ENCODE measurements around the gene EFNA2.
A peak's percentile ranks its signal among the peaks of the same experiment; 100 is the strongest.
"Not testable (repeated sequence)": the region's sequence is repeated elsewhere in the genome, so short reads cannot be mapped to it uniquely, and the experiment has no call there.

Gene EFNA2

GRCh38 chr19:1285737-1286360 is at the start of gene EFNA2:
EFNA2 (plus strand) TSS chr19:1285873; CDS start chr19:1286169, 296 bp downstream.
- no peak for DNase-seq

GRCh38 chr19:1236576-1236975 is 49.1 kb upstream of the EFNA2 start:
- DNase-seq: no peak

- DNase-seq: no peak
These were observed 48.5 kb upstream of the EFNA2 start for GRCh38 chr19:1237027-1237659.

GRCh38 chr19:1237754-1238368 is 47.8 kb upstream of the EFNA2 start, which contains the start of gene CBARP:
CBARP (minus strand) TSS chr19:1238005; CDS start chr19:1236100, 1,905 bp downstream.
- DNase-seq: no peak

GRCh38 chr19:1238369-1239303 is 47.0 kb upstream of the EFNA2 start:
- DNase-seq: no peak

GRCh38 chr19:1239420-1239795 is 46.3 kb upstream of the EFNA2 start:
- no peak for DNase-seq

- DNase-seq: peak; percentile 86
These were observed 45.6 kb upstream of the EFNA2 start for GRCh38 chr19:1239796-1240737.

- no peak for DNase-seq
These were observed 44.7 kb upstream of the EFNA2 start for GRCh38 chr19:1240925-1241324.

- DNase-seq: peak; percentile 94
These were observed 44.1 kb upstream of the EFNA2 start, which contains the start of gene ATP5F1D for GRCh38 chr19:1241417-1242095. ATP5F1D (plus strand) TSS chr19:1241751; CDS start chr19:1241851, 100 bp downstream.

GRCh38 chr19:1243768-1244692 is 41.6 kb upstream of the EFNA2 start:
- DNase-seq: peak; percentile 74

- DNase-seq: peak; percentile 45
These were observed 40.8 kb upstream of the EFNA2 start for GRCh38 chr19:1244693-1245451.

GRCh38 chr19:1245494-1246264 is 40.0 kb upstream of the EFNA2 start:
- no peak for DNase-seq

GRCh38 chr19:1246265-1247087 is 39.2 kb upstream of the EFNA2 start:
- DNase-seq: not testable (repeated sequence)

- DNase-seq: no peak
These were observed 37.9 kb upstream of the EFNA2 start for GRCh38 chr19:1247748-1248138.

GRCh38 chr19:1248139-1248785 is 37.4 kb upstream of the EFNA2 start, which contains the start of gene MIDN:
MIDN (plus strand) TSS chr19:1248583; CDS start chr19:1250297, 1,714 bp downstream.
- DNase-seq: peak; percentile 74

- DNase-seq: no peak
These were observed 36.8 kb upstream of the EFNA2 start for GRCh38 chr19:1248786-1249297.

Measured in NCI-H226 (cell line).